Glomerular endothelial cell (primary cell): Measurements from ENCODE around the gene GDF3. TPM values are rescaled to one million over a fixed set of nuclear protein-coding genes. Genes with fewer than 3 reads are reported as not detected.
"Not testable (repeated sequence)": the region's sequence is repeated elsewhere in the genome, so short reads cannot be mapped to it uniquely, and the experiment has no call there.

ENCODE experiments used
- DNase-seq: peaks from one replicate; pipeline ENCODE4 v3.0.0-alpha.2; 2011; ENCODE audit warnings: low read depth, low spot score; ENCODE audit errors: extremely low read depth
- total RNA-seq: library from RNA; depleted of rRNA; stranded (reverse); fragments of >200 nt; gene quantifications from 2 replicates; pipeline ENCODE4 v1.2.3, GENCODE V29; 2015

GDF3 gene
- total RNA-seq, 1 donor from 2014 or later: 0.53 TPM

DNA sequence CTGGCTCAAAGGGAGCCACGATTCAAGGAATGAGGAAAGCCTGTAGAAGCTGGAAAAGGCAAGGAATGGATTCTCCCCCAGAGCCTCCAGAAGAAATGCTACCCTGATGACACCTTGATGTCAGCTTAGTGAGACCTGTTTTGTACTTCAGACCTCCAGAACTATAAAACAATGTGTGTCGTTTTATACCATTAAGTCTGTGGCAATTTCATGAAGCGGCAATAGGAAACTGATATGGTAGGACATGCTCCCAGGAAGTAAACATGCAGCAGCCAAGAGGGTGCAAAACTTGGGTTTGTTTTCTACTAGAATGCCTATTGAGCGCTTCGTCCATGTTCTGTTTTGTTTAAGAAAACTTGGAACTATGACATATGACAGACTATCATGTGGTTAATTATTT lies 27.4 kb downstream of the GDF3 start:
- no peak for DNase-seq

DNA sequence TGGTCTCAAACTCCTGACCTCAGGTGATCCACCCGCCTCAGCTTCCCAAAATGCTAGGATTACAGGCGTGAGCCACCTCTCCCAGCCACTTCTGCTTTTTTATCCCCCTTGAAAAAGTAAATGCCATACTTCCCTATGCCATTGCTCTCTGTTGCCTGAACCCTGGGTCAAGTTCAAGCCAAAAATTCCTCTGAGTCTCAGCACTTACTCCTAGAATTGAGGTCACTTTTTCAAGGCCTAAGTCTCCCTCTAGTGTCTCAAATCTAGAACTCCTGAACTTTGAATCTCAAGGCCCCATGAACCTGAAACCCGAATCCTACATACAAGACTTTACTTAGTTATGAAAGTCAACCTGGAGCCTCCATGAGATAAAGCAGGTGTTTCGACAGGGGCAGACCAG lies 28.4 kb downstream of the GDF3 start:
- DNase-seq: no peak

DNA sequence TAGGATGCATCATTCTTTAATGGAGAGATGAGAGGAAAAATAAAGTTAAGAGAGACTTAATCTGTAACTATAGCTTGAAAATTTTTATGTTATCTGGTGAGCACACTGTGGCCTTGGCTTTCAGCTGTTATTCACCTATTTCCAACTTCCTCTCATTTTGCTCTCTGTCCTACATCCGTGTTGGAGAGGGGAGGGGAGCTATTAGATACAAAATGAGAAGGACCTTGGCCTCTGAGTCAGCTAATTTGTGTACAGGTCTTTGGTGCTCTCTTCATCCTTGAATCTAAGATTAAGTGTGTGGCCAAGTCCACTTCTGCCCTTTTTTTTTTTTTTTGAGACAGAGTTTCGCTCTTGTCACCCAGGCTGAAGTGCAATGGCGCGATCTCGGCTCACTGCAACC lies 29.0 kb downstream of the GDF3 start:
- no peak for DNase-seq

DNA sequence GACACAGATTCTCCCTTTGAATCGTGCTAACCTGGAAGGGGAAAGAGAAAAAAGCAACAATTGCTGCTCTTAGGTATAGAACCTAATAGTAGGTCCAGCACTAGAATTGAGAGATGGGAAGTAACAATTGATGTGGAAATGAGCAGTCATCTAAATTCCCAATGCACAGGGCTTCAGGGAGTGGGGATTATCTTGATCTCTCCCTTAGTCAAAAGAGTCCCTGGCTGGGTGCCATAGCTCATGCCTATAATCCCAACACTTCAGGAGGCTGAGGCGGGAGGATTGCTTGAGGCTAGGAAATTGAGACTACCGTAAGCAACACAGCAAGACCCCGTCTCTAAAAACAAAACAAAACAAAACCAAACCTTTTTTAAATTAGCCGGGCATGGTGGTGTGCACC lies 33.8 kb downstream of the GDF3 start:
- DNase-seq: no peak

DNA sequence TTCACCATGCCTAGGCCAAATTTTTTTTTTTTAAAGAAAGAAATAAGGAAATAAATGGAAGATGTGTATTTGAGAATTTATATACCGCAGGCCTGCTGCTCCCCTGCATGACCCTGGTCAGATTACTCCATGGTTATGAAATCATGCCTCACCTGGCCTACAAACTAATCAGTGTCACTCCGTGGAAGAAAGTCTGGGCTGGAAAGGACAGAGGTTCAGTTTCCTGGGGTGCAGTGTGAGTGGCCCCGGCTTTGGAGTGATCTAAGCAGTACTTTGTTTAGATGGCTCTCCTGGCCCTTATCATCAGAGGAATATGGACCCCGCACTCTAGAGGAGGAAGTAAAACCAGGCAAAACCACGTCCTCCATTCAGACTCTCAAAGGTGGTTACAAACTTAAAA lies 39.5 kb downstream of the GDF3 start:
- no peak for DNase-seq

DNA sequence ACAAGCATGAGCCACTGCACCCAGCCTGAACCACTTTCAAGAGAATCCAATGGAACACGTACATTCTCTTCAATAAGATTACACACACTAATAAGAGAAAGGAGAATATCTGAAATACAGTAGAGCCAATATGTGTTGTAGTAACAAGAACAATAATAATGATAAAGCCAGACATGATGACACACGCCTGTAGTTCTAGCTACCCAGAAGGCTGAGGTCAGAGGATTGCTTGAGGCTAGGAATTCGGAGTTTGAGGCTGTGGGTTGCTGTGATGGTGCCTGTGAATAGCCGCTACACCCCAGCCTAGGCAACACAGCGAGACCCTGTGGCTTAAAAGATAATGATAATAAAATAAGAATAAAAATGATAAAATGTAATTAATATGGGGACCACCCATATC lies 45.5 kb downstream of the GDF3 start:
- DNase-seq: no peak

DNA sequence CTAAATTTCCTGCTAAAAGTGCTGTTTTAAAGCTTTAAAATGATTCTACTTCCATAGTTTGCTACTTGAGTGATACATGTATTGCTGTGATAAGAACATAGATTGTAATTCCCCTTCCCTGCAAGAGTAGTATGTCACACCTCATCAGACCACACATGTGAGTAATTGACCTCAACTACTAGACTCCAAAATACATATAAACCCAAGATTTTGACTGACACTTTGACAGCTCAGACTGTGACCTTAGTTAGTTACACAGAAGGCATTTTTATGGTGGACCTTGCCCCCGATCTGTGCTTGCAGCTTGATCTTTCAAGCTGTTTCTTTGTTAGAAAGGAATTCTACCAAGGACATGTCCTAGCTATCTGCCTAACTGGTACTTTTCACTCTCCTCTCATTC lies 48.5 kb downstream of the GDF3 start:
- DNase-seq: no peak

DNA sequence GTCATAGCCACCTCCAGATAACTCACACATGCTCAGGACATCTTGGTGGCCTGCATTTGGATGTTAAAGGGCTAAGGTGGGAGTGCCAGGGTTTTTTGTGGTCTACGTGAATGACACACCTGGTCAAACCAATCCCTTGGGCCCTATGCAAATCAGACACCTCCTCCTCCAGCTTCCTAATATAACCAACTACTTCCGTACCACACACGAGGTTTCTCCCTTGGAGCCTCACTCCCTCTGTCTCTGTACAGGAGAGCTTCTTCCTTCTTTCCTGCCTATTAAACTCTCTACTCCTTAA lies 49.4 kb downstream of the GDF3 start:
- no peak for DNase-seq

DNA sequence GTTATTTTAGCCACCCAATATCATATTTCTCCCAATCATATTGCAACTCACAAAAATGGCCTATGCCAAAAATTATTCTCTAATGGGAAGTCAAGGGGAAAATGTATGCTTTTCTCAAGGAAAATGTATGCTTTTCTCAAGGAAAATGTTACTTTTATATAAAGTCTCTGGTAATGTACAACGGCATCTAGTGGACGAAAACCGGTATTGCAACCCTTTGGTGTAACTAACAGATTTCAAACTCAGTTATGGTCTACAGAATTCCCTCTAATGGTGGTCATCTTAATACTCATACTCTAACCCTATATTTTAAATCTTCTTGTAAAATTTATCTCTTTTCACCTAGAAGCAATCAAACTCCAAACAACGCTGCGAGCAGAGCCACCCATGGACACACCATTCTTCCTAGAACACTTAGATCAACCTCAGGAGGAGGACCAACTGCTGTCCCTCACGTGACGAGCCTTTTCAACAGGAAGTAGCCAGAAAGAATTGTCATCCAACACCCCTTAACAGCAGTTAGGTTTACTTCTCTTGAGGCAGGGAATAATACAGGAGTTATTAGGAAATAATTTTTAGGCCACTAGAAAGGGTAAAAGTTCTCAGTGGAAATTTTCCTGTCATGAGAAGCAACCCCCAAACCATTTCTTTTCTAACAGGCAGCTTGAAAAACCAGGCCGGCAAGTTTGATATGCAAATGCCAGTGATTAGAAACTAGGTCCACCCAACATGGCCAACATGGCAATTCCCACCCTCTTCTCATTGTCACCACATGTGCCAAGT lies 50.0 kb downstream of the GDF3 start:
- DNase-seq: no peak

DNA sequence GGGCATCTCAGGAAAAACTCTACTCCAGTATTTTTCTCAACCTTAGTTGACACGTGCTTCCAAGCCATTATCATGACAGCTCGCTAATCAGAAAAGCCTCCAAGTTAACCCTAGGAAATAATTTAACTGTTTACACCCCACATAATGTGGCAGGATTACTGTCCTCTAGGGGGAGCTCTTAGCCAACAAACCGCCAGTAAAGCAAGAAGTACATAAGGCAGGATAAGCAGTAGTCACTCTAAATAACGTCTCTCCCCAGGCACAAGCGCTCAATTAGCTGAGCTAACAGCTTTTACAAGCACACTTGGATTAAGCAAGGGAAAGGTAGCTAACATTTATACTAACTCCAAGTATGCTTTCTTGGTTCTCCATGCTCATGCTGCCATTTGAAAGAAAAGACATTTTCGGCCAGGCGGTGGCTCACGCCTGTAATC lies 52.7 kb downstream of the GDF3 start:
- DNase-seq: no peak

DNA sequence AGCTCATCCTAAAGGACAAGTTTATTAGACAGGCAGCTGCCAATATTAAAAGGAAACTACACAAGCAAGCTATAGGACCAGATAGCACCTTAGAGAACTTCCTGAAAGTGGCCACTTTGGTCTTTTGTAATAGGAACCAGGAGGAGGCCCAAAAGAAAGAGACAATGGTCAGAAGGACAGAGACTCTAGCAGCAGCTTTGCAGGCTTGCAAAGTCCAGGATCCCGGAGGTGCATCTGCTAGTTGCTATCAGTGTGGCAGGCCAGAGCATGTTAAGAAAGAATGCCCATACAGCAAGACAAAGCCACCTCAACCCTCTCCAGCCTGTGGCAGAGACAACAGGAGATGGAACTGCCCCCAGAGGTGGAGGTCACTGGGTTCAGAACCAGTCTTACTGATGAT lies 53.3 kb downstream of the GDF3 start:
- no peak for DNase-seq

DNA sequence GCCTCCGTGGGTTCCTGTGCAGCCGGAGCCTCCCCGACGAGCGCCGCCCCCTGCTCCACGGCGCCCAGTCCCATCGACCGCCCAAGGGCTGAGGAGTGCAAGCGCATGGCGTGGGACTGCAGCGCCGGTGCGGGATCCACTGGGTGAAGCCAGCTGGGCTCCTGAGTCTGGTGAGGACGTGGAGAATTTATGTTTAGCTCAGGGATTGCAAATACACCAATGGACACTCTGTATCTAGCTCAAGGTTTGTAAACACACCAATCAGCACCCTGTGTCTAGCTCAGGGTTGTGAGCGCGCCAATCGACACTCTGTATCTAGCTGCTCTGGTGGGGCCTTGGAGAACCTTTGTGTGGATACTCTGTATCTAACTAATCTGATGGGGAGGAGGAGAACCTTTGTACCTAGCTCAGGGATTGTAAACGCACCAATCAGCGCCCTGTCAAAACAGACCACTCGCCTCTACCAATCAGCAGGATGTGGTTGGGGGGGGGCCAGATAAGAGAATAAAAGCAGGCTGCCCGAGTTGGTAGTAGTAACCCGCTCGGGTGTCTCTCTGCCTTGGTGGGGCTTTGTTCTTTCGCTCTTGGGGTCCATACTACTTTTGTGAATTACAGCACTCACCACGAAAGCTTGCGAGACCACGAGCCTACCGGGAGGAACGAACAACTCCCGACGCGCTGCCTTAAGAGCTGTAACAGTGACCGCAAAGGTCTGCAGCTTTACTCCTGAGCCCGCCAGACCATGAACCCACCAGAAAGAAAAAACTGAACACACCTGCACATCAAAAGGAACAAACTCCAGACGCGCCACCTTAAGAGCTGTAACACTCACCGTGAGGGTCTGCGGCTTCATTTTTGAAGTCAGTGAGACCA lies 55.2 kb downstream of the GDF3 start:
- not testable (repeated sequence) for DNase-seq

Other genes with a start within 250 kb of the GDF3 start
- gene CD163, start 192.0 kb downstream of the GDF3 start, total RNA-seq: not detected in 2 replicates
- gene APOBEC1, start 29.9 kb downstream of the GDF3 start, total RNA-seq: not detected in 2 replicates
- not detected in 2 replicates for gene DPPA3, start 15.7 kb upstream of the GDF3 start, total RNA-seq
- gene CLEC4C, start 51.6 kb upstream of the GDF3 start, total RNA-seq: not detected in 2 replicates
- not detected in 2 replicates for gene NANOGNB, start 69.4 kb upstream of the GDF3 start, total RNA-seq
- 0.82 TPM in 1 of 2 replicates, not detected in the other for gene NANOG, start 93.6 kb upstream of the GDF3 start, total RNA-seq
- not detected in 2 replicates for gene SLC2A14, start 177.1 kb upstream of the GDF3 start, total RNA-seq
- gene SLC2A3, start 240.4 kb upstream of the GDF3 start, total RNA-seq: 21.3 and 25.8 TPM in 2 replicates